ENCODE results near the gene NPPC. TPM values are rescaled to one million over a fixed set of nuclear protein-coding genes. Genes with fewer than 3 reads are reported as not detected.

Gene NPPC
- total RNA-seq, 4 donors from 2014 or later = not detected

DNA sequence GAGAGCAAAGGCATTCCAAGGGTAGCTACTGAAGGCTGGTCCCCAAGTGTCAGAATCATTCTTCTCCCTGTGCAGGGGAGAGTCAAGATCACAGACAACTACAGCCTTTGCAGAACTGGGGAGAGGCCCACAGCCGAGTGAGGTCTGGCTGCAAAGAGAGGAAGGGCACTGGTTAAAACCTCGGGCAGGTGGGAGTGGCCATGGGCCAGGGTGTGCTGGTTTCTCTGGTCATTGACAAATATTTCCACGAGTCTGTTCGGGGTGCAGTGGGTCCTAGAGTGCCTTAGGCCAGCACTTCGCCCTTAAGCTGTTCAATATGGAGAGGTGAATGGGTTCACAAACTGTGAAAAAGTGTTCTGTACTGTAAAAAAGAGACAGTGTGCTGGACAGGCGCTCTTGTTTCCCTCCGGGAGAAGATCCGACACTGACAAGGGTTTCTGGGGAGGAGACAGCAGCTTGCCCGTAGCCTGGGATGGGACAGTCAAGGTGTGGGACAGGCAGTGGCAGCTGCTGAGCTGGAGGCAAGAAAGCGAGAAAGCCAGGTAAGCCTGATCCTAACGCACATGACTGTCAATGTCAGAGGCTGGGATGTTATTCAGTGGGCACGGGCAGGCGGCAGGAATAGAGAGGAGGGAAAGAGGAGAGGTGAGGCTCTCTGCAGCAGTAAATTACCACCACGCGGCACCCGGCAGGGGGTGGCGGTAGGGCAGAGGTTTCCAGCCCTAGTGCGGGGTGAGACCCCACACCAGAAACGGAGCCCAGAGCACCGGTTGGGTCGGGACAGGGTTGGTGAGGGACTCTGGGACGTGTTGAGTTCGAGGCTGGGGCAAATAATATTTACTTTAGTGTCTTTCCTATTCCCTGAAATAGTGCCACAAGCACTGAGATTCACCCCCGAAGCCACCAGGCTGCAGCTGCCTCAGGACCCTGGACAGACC, 2.0 kb downstream of the NPPC start:
- Histone ChIP-seq H3K9me3 (no peaks in the 10 kb centered on the region), H3K27ac (no peak overlapping the region), H3K36me3 (no peaks in the 10 kb centered on the region), H3K27me3 (peaks cover 29 to 62% (median 56%) of the 10 kb centered on the region in 3 donors), H3K4me3 (no peak overlapping the region), H3K4me1 (peaks cover 8 to 21% of the 10 kb centered on the region in 2 donors)
- in situ Hi-C loops (cut with MboI; ENCODE audit: low sequenced_read_pairs in 4 of 4) (loop anchor here (5.0 to 25.0 kb wide), 7 partner anchors 211 to 588 kb away; partner anchors contain the start of gene PRSS56 (in 1 of the 4)), intact Hi-C loops (cut with DNase I; ENCODE audit: low total_unique reads) (loop anchor here (2.0 kb wide), 2 partner anchors 215 to 599 kb away; no protein-coding TSS in a partner anchor)
- TF ChIP-seq POLR2A (IDR thresholded peaks at IDR 0.05) (no peak), CTCF (IDR thresholded peaks at IDR 0.05 in 4 of 5, conservative IDR thresholded peaks at IDR 0.05 in 1 of 5) (no peak)
- DNase-seq (no peak), ATAC-seq (no peak)

DNA sequence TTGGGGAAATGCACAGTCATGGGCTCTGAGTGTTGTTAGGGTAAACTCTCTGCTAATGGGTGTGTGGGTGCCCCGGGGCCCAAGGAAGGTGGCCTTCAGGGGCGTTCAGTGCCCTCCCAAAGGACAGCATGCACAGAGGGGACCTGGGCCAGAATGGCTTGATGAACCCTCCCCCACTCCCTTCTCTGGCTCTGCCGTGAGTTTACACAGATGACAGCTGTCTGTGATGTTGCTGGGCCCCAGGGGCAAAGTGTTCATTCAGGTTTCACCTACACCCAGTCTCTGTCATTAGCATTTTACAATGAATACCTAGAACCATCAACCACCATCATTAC, 3.2 kb downstream of the NPPC start:
- H3K4me1 ChIP-seq = peaks cover 8 to 21% of the 10 kb centered on the region in 2 donors
- peaks cover 29 to 55% (median 50%) of the 10 kb centered on the region in 3 donors for H3K27me3 ChIP-seq
- H3K4me3 ChIP-seq = no peak overlapping the region
- no peaks in the 10 kb centered on the region for H3K9me3 ChIP-seq
- in situ Hi-C loops (cut with MboI; ENCODE audit: low sequenced_read_pairs in 4 of 4) = loop anchor here (5.0 to 25.0 kb wide), 7 partner anchors 212 to 589 kb away; partner anchors contain the start of gene PRSS56 (in 1 of the 4)
- ATAC-seq (no peak), DNase-seq (no peak)
- H3K36me3 ChIP-seq = no peaks in the 10 kb centered on the region
- H3K27ac ChIP-seq = no peak overlapping the region
- intact Hi-C loops (cut with DNase I; ENCODE audit: low total_unique reads) = no loop called here
- no peak for TF ChIP-seq CTCF (IDR thresholded peaks at IDR 0.05 in 4 of 5, conservative IDR thresholded peaks at IDR 0.05 in 1 of 5)
- TF ChIP-seq POLR2A (IDR thresholded peaks at IDR 0.05) = no peak

DNA sequence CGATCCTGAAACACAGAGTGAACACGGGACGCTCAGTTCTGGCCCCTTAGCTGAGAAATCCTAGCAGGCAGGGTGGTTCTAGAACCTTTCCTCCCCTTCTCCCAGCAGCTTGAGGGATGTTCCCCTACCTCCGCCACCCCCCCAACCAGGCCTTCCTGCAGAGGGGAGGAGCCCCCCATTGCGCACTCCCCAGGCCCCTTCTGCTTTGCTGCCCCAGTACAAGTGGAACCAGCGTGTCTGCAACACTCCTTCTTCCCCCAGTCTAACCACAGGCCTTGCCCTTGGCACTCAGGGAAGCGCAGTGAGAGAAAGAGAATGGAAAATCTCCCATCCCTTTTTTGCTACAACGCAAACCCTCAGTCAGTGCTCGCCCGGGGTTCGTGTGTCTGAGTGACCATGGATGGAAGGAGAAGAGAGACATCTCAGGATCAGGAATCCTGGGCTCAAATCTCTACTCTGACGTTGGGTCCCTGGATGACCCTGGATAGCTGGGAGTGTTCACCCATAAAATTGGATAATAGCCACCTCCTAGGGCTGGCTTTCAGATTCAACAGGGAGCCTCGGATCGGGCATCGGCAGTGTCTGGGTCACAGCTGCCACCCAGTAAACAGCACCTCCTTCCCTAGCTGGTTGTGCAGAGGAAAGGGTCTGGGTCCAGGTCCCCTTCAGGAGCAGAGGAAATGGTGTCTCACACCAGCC, 3.7 kb downstream of the NPPC start:
- in situ Hi-C loops (cut with MboI; ENCODE audit: low sequenced_read_pairs in 4 of 4) (loop anchor here (5.0 to 25.0 kb wide), 7 partner anchors 212 to 590 kb away; partner anchors contain the start of gene PRSS56 (in 1 of the 4)), intact Hi-C loops (cut with DNase I; ENCODE audit: low total_unique reads) (no loop called here)
- peaks cover 24 to 52% (median 45%) of the 10 kb centered on the region in 3 donors for H3K27me3 ChIP-seq
- no peaks in the 10 kb centered on the region for H3K9me3 ChIP-seq
- no peaks in the 10 kb centered on the region for H3K36me3 ChIP-seq
- DNase-seq (no peak), ATAC-seq (no peak)
- no peak overlapping the region for H3K27ac ChIP-seq
- H3K4me3 ChIP-seq = no peak overlapping the region
- peaks cover 8 to 21% of the 10 kb centered on the region in 2 donors for H3K4me1 ChIP-seq
- TF ChIP-seq POLR2A (IDR thresholded peaks at IDR 0.05) = no peak
- TF ChIP-seq CTCF (IDR thresholded peaks at IDR 0.05 in 4 of 5, conservative IDR thresholded peaks at IDR 0.05 in 1 of 5) = no peak

GRCh38 chr2:231920795-231921194, 5.4 kb downstream of the NPPC start:
- intact Hi-C loops (cut with DNase I; ENCODE audit: low total_unique reads) = no loop called here
- Histone ChIP-seq H3K9me3 (no peaks in the 10 kb centered on the region), H3K27me3 (peaks cover 9 to 35% (median 29%) of the 10 kb centered on the region in 3 donors), H3K4me3 (no peak overlapping the region), H3K36me3 (no peaks in the 10 kb centered on the region), H3K27ac (no peak overlapping the region), H3K4me1 (peaks cover 2 to 5% of the 10 kb centered on the region in 2 donors)
- in situ Hi-C loops (cut with MboI; ENCODE audit: low sequenced_read_pairs in 4 of 4) = loop anchor here (5.0 to 25.0 kb wide), 7 partner anchors 214 to 592 kb away; partner anchors contain the start of gene PRSS56 (in 1 of the 4)
- no peak for ATAC-seq
- TF ChIP-seq POLR2A (IDR thresholded peaks at IDR 0.05) = no peak
- TF ChIP-seq CTCF (IDR thresholded peaks at IDR 0.05 in 4 of 5, conservative IDR thresholded peaks at IDR 0.05 in 1 of 5) = no peak
- DNase-seq = no peak
